Measurements from ENCODE around the gene YTHDF1.

YTHDF1 gene

GRCh38 chr20:63155266-63156165 lies 60.4 kb downstream of the YTHDF1 start:
- no peak for DNase-seq (ENCODE audit: low spot score)

GRCh38 chr20:63154395-63154794 lies 61.5 kb downstream of the YTHDF1 start:
- no peak for DNase-seq (ENCODE audit: low spot score)

GRCh38 chr20:63153254-63154221 lies 62.4 kb downstream of the YTHDF1 start:
- DNase-seq (ENCODE audit: low spot score) = no peak

GRCh38 chr20:63152322-63153253 lies 63.3 kb downstream of the YTHDF1 start:
- DNase-seq (ENCODE audit: low spot score) = no peak

GRCh38 chr20:63151554-63152321 lies 64.2 kb downstream of the YTHDF1 start:
- DNase-seq (ENCODE audit: low spot score) = peak; percentile 18

- DNase-seq (ENCODE audit: low spot score) = no peak
Measured at GRCh38 chr20:63150911-63151531, 64.9 kb downstream of the YTHDF1 start.

GRCh38 chr20:63150391-63150898 lies 65.5 kb downstream of the YTHDF1 start:
- no peak for DNase-seq (ENCODE audit: low spot score)

GRCh38 chr20:63149531-63150192 lies 66.3 kb downstream of the YTHDF1 start:
- no peak for DNase-seq (ENCODE audit: low spot score)

GRCh38 chr20:63148696-63149095 lies 67.2 kb downstream of the YTHDF1 start:
- no peak for DNase-seq (ENCODE audit: low spot score)

- no peak for DNase-seq (ENCODE audit: low spot score)
Measured at GRCh38 chr20:63147532-63147931, 68.4 kb downstream of the YTHDF1 start.
